ENCODE measurements around the gene WFS1.

The WFS1 gene

DNA sequence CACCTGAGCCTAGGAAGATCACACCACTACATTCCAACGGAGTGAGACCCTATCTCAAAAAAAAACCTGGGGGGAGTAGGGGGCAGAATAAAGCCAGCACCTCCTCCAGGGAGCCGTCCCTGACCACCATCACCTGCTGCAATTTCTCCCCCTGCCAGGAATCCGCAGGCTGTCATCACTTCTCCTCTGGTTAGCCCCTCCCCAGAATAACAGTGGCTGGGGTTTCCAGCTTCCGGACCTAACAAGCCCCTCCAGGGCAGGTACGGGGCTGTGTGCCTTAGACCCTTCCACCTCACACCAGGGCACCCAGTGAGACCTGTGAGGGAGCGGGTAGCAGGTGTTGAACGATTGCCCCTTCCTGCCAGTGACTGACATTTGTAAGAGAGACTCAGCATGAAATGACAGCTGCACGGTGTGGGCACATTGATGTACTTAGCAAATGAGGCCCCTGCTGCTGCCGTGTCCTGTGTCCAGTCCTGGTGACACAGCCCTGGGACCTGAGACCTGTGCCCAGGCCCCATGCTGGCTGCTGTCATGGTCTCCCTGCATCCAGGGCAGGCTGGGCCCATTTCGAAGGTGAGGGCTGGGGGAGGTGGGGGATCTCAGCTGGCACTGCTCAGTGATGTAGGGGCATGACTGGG lies 6.7 kb upstream of the WFS1 start:
- no peak for DNase-seq

DNA sequence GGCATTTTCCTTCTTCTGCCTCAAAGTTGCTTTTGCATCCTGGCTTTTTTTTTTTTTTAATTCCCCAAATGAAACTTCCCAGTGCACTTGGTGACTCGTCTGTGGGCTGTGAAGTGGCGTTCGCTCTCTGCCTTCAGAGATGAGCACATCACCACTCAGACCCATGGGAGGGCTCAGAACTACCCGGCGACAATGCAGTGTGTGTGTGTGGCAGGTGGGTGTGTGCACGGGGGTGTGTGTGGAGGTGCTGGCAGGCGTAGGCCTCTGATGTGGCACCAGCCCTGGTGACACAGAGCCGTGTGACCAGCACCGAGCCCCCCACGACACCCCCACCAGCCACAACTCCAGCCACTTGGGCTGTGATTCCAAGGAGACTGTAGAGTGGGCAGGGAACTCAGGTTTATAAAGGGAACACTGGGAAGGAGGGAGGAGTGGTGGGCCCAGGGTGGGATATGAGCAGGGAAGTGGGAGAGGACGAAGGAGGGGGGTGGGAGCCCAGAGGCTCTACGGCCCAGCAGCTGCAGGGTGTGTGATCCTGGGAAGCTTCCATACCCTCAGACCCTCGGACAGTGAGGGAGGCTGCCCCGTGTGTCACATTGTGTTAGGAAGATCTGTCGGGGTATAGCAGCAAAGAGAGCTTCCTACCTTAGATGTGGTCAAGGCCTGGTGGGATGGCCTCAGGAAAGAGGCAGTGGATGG lies 6.0 kb upstream of the WFS1 start:
- DNase-seq = no peak

DNA sequence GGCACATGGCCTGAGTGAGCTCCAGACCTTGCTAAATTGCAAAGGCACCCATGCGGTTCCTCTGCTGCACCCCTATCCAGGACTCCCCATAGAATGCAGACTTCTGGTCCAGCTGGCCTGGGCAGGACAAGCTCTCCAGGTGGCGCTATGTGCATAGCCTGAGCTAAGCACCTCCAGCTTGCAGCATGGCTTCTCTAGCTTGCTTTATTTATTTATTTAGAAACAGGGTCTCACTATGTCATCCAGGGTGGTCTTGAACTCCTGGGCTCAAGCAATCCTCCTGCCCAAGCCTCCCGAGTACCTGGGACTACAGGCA lies 5.5 kb upstream of the WFS1 start:
- DNase-seq = no peak

DNA sequence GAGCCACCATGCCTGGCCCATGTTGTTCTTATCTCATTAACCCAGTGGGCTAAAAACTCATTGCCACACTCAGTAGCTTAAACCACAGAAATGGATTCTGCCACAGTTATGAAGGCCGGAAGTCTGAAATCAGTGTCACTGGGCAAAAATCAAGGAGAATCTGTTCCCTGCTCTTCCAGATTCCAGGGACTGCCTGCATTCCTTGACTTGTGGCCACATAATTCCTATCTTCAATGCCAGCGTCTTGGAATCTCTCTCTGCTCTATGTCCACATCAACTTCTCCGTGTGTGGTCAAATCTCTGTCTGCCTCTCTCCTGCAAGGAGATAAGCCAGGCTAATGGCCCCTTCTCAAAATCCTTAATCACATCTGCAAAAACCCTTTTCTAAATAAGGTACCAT lies 4.1 kb upstream of the WFS1 start:
- no peak for DNase-seq

DNA sequence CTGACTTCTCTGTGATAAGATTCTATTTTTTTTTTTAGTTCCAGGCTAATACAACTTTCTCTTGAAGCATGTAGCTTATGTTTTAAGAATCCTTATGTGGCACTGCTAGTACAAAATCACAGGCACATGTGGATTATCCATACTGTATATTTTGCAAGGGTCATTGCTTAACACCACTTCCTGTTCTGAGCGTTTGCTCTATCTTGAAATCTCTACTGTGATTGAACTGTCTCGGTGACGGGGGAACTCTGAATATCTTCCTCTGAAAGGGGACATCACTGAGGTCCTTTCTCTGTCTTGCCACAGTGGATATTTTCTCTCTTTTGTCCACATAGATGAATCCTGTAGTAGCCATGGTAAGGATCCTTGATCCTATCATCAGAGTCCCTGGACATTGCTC lies 2.1 kb upstream of the WFS1 start:
- no peak for DNase-seq

DNA sequence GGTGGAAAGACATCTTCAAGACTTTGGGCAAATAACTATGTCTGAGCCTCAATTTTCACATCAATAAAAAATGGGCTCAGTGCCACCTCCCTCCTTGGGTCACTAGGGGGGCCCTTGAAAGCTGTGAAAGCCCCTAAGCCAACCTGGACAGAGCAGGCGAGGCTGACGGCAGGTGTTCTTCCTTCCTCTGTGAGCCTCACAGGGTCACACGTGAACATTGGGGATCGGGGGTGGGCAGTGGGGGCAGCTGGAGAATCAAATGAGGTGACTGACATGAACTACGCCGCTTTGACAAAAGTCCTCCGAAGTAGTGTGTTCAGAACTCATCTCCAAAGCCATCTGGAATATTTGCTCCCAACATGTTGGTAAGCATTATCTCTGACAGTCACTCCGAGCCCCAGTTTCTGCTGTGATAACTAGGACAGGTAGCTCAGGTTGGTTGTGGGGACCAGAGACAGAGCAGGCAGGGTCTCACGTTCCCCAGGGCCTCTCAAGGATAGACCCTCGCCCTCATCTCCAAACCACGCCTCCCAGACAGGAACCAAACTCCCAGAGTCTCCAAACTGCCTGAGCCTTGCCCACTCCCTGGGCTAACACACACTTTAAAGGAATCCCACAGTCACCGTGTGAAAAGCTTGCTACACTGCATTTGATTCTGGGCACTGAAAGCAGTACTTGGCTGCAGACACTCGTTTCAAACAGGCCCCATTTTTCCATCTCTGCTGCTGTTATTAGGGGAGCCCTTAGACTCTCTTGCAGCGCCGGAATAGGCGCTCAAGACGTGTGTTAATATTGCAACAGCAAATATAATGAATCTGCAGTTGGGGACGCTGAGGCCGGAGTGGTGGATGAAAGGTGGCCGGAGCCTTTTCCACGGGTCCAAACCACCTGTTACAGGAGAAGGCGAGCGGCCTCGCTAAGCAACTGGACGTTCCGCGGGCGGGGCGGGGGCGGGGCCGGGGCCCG lies 717 bp upstream of the WFS1 start:
- DNase-seq = no peak

DNA sequence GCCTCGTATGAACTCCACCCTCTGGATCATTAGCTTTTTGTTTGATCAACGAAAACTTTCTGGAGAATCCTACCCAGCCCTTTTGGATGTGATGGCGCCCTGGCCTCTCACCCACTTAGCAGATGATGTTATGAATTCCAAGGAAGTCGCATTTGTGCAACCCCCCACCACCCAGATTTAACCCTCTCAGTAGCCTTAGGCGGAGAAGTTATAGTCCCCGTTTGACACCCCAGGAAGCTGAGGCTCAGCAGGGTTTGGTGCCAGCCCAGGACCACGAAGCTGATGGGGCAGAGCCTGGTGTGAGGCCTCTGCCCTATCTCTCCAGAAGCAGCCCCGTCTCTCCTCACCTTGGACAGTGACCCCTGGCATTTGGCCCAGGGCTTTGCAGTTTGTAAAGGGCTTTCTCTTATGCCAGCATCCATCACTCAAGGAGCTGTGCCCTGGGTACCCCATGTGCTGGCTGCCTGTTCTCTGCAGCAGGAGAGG lies 1.0 kb downstream of the WFS1 start:
- DNase-seq = no peak

DNA sequence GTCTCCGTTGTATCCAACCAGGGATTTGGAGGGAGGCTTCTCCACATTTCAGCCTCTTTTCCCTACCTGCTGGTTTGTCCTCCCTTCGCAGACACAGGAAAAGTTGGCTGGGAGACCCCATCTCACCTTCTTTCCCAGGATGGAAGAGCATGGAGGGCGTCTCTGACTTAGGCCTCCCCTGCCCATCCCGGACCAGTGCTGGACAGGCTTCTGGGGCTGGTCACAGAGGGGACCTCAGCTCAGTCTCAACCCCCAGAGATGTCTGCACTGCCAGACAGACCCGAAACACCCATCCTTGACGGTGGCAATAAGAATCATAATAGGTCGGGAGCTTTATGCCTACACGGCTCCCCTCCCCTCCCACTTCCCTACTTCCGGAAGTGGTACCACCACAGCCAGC lies 1.6 kb downstream of the WFS1 start:
- no peak for DNase-seq

DNA sequence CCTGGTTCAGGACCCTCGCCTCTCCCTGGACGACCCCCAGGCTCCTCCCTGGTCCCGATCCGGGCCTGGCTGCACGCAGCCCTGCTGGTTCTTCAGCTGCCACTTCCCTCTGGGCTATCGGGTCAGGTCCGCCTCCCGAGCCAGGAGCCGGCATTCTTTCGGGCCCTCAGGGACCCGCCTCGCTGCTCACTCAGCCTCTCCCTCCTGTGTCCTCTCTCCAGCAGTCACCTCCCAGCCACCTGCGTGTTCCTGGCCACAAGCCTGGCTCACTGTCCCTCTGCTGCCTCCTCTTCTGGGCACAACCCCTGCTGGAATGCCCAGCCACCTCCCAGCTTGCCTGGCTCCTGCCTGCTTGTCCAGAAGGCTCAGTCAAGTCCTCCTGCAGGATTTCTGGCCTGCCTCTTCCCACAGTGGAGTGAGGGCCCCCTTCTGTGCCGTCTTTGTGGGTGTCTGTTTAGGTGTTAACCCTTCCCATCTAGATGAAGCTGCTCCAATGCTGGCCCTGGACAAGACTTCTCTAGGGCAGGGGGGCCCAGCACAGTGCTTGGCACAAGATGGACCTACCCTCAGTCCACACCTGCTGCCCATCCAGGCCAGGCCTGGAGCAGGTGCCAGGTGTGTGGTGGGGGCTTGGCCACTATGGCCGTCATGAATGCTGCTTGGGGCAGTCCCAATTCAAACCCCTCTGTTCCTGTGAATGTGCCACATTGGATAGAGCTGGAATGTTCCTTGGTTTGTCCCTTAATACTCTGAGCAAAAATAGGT lies 2.2 kb downstream of the WFS1 start:
- DNase-seq = no peak

DNA sequence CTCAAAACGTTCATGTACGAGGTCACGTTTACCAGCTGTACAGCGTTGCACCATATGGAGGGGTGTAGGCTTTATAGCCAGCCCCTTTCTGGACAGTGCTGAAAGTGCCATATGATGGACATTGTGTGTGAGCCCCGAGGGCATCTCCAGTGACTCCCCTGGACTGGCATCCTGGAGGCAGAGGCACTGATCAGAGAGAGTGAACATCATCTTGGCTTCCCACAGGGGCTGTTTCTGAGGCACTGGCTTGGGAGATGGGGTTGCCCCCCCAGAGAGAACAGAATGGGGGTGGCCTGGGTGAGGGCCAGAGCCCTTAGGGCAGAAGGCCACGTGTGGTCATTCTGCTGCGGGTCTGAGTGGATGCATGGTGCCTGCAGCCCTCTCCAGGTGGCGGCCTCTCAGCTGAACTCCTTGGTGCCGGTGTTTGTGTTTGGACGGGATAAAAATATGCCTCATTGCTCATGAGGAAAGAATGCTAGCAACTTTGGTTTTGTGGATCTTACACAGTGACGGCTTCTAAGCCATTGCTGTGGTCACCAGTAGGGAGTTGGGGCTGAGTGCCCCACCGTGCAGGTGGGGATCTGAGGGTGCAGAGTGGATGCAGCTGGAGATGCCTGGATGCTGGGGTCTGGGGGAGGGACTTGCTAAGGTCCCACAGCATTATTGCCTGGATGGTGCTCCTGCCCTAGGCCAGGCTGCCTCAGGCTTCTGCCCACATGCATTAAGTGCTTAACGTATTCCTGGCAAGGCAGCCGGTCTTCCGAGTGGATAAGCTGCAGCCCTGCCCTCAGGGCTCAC lies 3.4 kb downstream of the WFS1 start:
- DNase-seq = no peak

DNA sequence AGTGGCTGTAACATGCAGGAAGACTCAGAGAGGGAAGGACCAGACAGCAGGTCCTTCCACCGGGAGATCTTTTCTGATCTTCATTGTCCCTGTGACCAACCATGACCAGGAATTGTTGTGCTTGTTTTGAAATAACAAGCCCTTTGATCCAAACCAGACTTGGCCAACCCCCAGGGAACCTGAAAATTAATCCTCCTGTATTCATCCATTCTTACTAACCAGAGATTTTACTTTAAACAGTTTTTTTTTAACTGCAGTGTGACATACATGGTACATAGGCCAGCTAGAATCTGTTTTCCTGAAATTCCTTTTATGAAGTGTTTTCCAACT lies 4.0 kb downstream of the WFS1 start:
- DNase-seq = no peak

DNA sequence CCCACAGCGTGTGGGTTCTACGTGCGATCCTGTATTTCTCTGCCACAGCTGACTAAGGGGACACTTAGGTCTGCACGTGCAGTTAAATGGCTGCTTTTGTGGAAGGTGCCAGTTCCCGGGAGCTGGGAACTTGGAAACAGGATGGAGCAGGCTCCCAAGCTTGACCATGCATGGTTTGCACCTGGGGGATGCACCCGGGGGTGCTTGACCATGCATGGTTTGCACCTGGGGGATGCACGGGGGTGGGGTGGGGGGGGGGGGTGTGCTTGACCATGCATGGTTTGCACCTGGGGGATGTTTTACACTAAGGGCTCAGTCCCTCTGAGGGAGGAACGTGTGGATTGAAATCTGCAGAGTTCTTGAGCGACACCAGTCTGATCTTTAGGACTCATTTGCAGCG lies 5.7 kb downstream of the WFS1 start:
- no peak for DNase-seq

DNA sequence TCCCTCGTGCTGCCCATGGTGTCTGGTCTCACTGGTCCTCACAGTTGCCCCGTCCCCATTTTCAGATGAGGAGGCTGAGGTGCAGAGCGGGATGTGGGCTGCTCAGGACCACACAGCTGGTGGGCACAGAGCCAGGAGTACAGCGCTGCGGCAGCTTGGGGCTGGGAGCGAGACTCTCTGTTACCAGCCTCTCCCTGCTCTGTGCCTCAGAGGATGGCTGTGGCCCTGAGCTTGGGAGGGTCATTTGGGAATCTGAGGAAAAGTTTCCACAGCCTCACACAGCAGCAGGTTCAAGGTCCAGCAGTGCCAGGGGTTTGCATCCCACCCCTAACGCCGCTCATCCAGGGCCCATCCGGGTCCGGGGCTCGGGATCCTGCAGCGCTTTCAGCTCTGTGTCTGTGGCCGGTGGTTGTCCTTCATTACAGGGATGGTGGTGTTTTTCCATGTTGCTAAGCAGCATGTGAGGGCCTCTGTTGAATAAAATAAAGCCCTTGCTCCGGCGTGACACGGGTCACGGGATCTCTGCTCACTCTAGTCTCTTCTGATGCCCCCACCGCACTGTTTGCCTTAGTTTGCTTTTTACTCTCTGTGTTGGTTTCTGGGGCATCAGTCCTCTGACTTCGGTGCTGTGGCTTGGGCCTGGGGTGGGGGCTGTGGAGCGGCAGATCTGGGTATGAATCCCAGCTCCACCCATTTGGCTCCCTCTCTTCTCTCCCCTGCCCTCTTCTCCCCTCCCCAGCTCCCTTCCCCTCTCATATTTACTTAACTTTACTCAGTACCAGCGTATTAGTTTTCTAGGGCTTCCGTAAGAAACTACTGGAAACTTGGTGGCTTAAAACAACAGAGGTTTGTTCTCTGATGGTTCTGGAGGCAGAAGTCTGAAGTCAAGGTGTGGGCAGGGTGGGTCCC lies 6.5 kb downstream of the WFS1 start:
- DNase-seq = no peak

DNA sequence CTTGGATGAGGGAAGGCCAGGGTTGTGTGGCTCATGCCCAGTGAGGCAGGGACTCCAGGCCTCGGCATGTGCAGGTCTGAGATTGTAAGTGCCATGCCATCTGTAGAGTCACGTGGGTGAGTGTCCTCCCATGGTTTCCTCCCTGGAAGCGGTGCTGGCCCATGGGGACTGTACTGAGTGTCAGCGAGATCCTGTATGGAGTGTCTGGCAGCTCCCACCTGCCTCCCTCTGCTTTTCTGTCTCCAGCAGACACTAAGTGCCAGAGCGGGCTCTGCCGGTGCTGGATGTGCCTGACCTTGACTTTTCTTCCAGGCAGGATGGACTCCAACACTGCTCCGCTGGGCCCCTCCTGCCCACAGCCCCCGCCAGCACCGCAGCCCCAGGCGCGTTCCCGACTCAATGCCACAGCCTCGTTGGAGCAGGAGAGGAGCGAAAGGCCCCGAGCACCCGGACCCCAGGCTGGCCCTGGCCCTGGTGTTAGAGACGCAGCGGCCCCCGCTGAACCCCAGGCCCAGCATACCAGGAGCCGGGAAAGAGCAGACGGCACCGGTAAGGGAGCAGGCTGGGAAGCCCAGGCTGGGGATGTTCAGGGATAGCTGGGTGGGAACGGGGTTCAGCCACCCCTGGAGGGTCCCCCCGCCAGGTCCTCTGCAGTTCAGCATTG lies 7.6 kb downstream of the WFS1 start:
- DNase-seq = no peak

DNA sequence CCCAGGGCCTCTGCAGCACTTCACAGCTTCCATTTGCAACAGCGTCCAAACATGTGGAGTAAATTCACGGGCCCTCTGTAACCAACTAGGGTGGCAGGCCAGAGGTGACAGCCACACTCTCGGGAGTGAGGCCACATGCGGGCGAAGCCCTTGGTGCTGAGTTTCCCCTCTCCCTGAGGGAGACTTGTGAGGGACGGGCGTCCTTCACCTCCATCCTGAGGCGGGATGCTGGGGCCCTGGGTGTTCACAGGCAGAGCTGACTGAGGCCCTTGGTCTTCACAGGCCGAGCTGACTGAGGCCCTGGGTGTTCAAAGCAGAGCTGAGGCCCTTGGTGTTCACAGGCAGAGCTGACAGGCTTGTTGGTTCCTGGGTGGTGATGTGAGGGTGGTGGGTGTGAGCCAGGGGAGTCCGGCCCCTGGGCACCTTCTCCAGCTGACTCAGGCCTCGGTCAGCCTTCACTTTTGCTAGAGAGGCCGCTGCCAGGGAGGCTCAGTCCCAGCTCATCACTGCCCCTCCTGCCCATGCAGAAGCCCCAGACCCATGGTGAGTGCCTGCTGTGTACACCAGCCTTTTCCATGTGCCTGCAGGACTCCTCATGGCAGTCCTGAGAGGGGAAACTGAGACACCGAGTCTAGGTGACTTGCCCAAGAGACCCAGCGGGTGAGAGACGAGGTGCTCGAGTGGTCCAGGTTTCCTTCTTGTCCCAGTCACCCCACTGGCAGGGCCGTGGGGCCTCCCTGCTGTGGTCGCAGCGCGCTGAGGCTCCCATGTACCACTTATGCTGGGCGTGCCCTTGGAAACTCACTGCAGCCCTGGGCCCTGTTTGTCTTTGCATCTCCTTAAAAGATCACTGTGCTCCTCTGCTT lies 8.5 kb downstream of the WFS1 start:
- DNase-seq = no peak

DNA sequence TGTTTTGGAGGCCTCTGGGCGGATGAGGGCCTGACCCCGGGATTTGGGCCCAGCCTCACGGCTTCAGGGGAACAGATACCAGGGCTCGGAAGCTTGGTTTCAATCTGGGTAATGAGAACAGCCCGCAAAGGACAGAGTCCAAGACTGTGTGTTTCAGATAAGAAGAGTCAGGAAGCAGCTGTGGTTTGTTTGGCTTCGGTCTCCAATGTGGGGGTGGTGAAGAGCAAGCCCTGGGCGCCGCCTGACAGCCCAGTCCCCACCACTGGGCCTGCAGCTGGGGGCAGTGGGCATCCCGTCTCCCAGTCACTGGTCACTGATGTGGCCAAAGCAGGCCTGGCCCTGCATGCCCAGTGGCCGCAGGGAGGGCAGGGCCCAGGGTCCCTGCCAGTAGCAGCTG lies 9.1 kb downstream of the WFS1 start:
- no peak for DNase-seq

DNA sequence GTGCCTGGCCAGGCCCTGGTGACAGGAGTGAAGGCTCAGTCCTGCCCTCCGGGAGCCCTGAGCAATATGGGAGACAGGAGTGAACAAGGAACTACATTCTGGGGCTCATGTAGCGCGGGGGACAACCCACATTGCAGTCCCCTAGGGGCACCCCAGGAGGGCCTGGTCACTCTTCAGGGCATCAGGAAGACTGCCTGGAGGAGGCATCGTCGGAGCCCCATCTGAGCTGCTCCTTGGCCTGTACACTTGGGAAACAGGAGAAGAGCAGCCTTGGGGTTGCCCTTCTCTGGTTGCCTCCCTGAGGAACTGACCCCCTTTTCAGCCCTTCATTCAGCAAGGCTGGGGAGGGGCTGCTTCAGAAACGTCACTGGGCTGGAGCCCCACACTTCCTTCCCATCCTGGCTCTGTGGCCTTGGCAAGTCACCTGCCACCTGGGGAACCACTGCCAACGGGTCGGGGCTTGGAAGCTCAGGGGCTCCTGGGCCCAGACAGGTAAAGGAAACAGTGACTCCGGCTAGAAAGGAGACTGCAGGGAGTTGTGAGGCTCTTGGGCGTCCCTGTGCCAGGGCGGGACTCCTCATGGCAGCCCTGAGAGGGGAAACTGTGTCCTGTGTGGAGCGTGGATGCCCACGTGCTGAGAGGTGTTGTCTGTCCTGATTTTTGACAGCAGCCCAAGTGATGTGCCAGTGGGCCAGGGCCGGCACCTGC lies 10.1 kb downstream of the WFS1 start:
- DNase-seq = no peak

DNA sequence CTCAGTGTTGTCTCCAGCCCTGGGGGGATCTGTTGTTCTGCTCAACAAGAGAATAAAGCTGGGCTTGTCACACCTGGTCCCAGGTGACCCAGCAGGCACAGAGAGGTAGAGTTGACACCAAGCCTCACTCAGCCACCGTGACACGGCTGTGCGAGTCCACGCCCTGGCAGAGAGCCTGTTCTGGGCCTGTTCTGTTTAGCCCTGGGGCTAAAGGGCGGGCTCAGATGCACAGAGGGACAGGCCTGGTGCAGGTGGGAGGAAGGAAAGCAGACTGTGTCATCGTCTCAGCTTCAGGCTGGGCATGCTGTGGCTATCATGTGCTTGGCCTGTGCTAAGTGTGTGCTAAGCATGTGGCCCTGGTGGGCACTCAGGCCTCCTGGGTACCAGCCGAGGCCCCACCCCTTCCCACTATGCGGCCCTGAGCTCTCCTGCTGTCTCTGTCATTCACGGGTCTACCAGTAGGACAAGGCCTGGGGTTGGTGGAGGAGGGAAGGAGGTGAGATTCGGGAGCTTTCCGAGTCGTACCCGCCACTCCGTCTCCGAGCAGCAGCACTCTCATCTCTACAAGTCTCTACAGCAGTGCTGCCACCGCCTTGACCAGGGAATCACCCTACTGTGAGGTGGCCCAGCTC lies 10.8 kb downstream of the WFS1 start:
- no peak for DNase-seq
